Skeletal muscle tissue (tissue), 4 donors: Measurements from ENCODE around the gene CBFB. TPM values are rescaled to one million over a fixed set of nuclear protein-coding genes. Genes with fewer than 3 reads are reported as not detected.
A peak's percentile ranks its signal among the peaks of the same experiment; 100 is the strongest.
"Not testable (repeated sequence)": the region's sequence is repeated elsewhere in the genome, so short reads cannot be mapped to it uniquely, and the experiment has no call there.

Experiments used
- H3K27ac ChIP-seq: one replicate; pipeline ENCODE4 v1.7.0; 2013; ENCODE audit warnings: mild to moderate bottlenecking, low read depth, low read length, inconsistent platforms
- H3K27me3 ChIP-seq, 3 donors: one replicate each; pipeline ENCODE4 v1.7.0; 2013; ENCODE audit warnings: low read length in 3 of 3; ENCODE audit not compliant: control insufficient read depth in 3 of 3, insufficient read depth in 3 of 3
- H3K36me3 ChIP-seq, 3 donors: one replicate each; pipeline ENCODE4 v1.7.0; 2013; ENCODE audit warnings: low read length in 3 of 3; ENCODE audit not compliant: control insufficient read depth in 3 of 3, insufficient read depth in 3 of 3
- H3K4me1 ChIP-seq, 3 donors: one replicate each; pipeline ENCODE4 v1.7.0; 2013; ENCODE audit warnings: low read length in 3 of 3, mild to moderate bottlenecking in 3 of 3; ENCODE audit not compliant: control insufficient read depth in 3 of 3, insufficient read depth in 3 of 3
- H3K4me3 ChIP-seq, 3 donors: one replicate each; pipeline ENCODE4 v1.7.0; 2013; ENCODE audit warnings: low read length in 3 of 3
- H3K9ac ChIP-seq, 3 donors: one replicate each; pipeline ENCODE4 v1.7.0; 2013; ENCODE audit warnings: low read length in 3 of 3, mild to moderate bottlenecking in 3 of 3, moderate library complexity in 2 of 3, low read depth in 1 of 3
- H3K9me3 ChIP-seq, 3 donors: one replicate each; pipeline ENCODE4 v1.7.0; 2013; ENCODE audit warnings: low read length in 3 of 3; ENCODE audit not compliant: control insufficient read depth in 3 of 3
- total RNA-seq: library from RNA; depleted of rRNA; stranded (reverse); fragments of >200 nt; gene quantifications from one replicate; pipeline ENCODE4 v1.2.3, GENCODE V29; 2014
- donor health status: Osteomylitis.

Gene CBFB
- 33.9 TPM for total RNA-seq

- Histone ChIP-seq H3K27ac (peak within 1 kb of the TSS; percentile 96), H3K9me3 (no peaks in the 10 kb centered on the region), H3K36me3 (peaks cover 0 to 2% (median 0%) of the 10 kb centered on the region in 3 donors), H3K27me3 (no peaks in the 10 kb centered on the region), H3K4me1 (peaks cover 14 to 27% (median 17%) of the 10 kb centered on the region in 3 donors), H3K4me3 (peak within 1 kb of the TSS; percentile 79 to 90 (median 89)), H3K9ac (peak within 1 kb of the TSS; percentile 89 to 99 (median 90))
Measured at GRCh38 chr16:67028696-67029253, at the start of gene CBFB. TSS of gene CBFB (plus strand) at chr16:67029149. CDS start at chr16:67029408, 259 bp downstream.

GRCh38 chr16:66983033-66983432 lies 45.9 kb upstream of the CBFB start:
- Histone ChIP-seq H3K27ac (no peak overlapping the region), H3K4me1 (peaks cover 0 to 6% (median 2%) of the 10 kb centered on the region in 3 donors), H3K4me3 (no peak overlapping the region), H3K9ac (no peak overlapping the region), H3K27me3 (no peaks in the 10 kb centered on the region), H3K36me3 (no peaks in the 10 kb centered on the region), H3K9me3 (no peaks in the 10 kb centered on the region)

GRCh38 chr16:66984892-66985311 lies 44.0 kb upstream of the CBFB start:
- H3K27me3 ChIP-seq, result no peaks in the 10 kb centered on the region
- no peaks in the 10 kb centered on the region for H3K9me3 ChIP-seq
- H3K4me1 ChIP-seq, result peaks cover 0 to 6% (median 0%) of the 10 kb centered on the region in 3 donors
- H3K27ac ChIP-seq, result no peak overlapping the region
- H3K9ac ChIP-seq, result no peak overlapping the region
- no peaks in the 10 kb centered on the region for H3K36me3 ChIP-seq
- no peak overlapping the region for H3K4me3 ChIP-seq

GRCh38 chr16:66986559-66986958 lies 42.4 kb upstream of the CBFB start:
- Histone ChIP-seq H3K9ac (no peak overlapping the region), H3K4me3 (no peak overlapping the region), H3K27me3 (no peaks in the 10 kb centered on the region), H3K4me1 (peaks cover 0 to 6% (median 0%) of the 10 kb centered on the region in 3 donors), H3K27ac (no peak overlapping the region), H3K9me3 (no peaks in the 10 kb centered on the region), H3K36me3 (no peaks in the 10 kb centered on the region)

GRCh38 chr16:66988197-66988788 lies 40.7 kb upstream of the CBFB start, which contains the start of gene CES4A:
TSS of gene CES4A (plus strand) at chr16:66988589. CDS start at chr16:66988773, 184 bp downstream.
- Histone ChIP-seq H3K9me3 (no peaks in the 10 kb centered on the region), H3K36me3 (no peaks in the 10 kb centered on the region), H3K9ac (no peak within 1 kb of the TSS), H3K4me1 (peaks cover 0 to 6% (median 0%) of the 10 kb centered on the region in 3 donors), H3K27ac (no peak within 1 kb of the TSS), H3K4me3 (no peak within 1 kb of the TSS), H3K27me3 (no peaks in the 10 kb centered on the region)

- Histone ChIP-seq H3K36me3 (no peaks in the 10 kb centered on the region), H3K9me3 (no peaks in the 10 kb centered on the region), H3K4me1 (peaks cover 3 to 13% (median 5%) of the 10 kb centered on the region in 3 donors), H3K4me3 (no peak overlapping the region), H3K27me3 (no peaks in the 10 kb centered on the region), H3K27ac (no peak overlapping the region), H3K9ac (no peak overlapping the region)
Measured at GRCh38 chr16:66991545-66992077, 37.3 kb upstream of the CBFB start.

GRCh38 chr16:66993558-66993957 lies 35.4 kb upstream of the CBFB start:
- not testable (repeated sequence) for H3K9me3 ChIP-seq, H3K4me3 ChIP-seq, H3K27me3 ChIP-seq, H3K9ac ChIP-seq, H3K27ac ChIP-seq, H3K36me3 ChIP-seq
- peaks cover 3 to 17% (median 14%) of the 10 kb centered on the region in 3 donors for H3K4me1 ChIP-seq

GRCh38 chr16:66996324-66996982 lies 32.5 kb upstream of the CBFB start:
- Histone ChIP-seq H3K4me3 (no peak overlapping the region), H3K4me1 (peaks cover 10 to 28% (median 27%) of the 10 kb centered on the region in 3 donors), H3K36me3 (no peaks in the 10 kb centered on the region), H3K27me3 (peaks cover 2 to 3% (median 3%) of the 10 kb centered on the region in 3 donors), H3K9ac (no peak overlapping the region), H3K27ac (peak overlapping the region; percentile 39), H3K9me3 (no peaks in the 10 kb centered on the region)

- H3K27ac ChIP-seq, result peak overlapping the region; percentile 39
Measured at GRCh38 chr16:66996983-66997358, 32.0 kb upstream of the CBFB start.

More at GRCh38 chr16:66996983-66997358, 32.0 kb upstream of the CBFB start:
- no peaks in the 10 kb centered on the region for H3K9me3 ChIP-seq
- H3K4me3 ChIP-seq, result no peak overlapping the region
- H3K27me3 ChIP-seq, result peaks cover 3 to 7% (median 6%) of the 10 kb centered on the region in 3 donors
- H3K36me3 ChIP-seq, result no peaks in the 10 kb centered on the region
- H3K4me1 ChIP-seq, result peaks cover 10 to 31% (median 27%) of the 10 kb centered on the region in 3 donors
- no peak overlapping the region for H3K9ac ChIP-seq
